A549 (cell line): ENCODE results near the gene CCDC27.

Experiments used
- EP300 ChIP-seq, 2 experiments: fragments of >200 bp; sonication (Bioruptor Twin); formaldehyde crosslinking; IDR thresholded peaks; 2 replicates in 1 of 2; 3 replicates in 1 of 2; pipeline ENCODE4 v1.6.1; 2016 to 2017
- HOXA7 ChIP-seq: fragments of 250-450 bp; sonication (Bioruptor Pico); IDR thresholded peaks from 2 replicates; pipeline ENCODE4 v1.5.0; 2020; ENCODE audit warnings: mild to moderate bottlenecking, moderate library complexity
- MAZ ChIP-seq: fragments of 150-350 bp; IDR thresholded peaks from 2 replicates; pipeline ENCODE4 v1.6.1; 2014; ENCODE audit warnings: antibody characterized with exemption, low read depth, low read length, borderline replicate concordance

DNA sequence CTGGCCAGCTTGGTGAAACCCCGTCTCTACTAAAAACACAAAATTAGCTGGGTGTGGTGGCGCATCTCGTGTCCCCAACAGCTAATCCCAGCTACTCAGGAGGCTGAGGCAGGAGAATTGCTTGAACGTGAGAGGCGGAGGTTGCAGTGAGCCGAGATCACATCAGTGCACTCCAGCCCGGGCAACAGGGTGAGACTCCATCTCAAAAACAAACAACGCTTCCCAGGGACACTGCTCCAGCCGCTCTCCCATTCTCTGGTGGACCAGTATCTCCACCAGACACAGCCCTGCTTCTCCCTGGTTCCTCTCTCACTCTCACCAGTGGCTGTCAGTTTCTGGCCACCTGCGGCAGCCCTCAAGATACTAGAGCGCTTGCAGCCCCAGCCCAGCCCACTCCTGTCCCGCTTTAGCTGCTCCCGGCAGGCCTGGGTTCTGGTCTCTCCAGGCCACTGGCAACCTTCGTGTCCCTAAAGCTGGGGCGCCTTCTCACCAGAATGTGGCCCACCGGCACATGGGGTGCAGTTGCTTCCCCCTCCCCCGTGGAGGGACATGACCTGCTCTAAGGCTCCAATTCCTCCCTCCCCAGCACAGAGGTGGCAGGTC, 65.0 kb downstream of the CCDC27 start:
- no peak for TF ChIP-seq MAZ
- no peak for TF ChIP-seq HOXA7
- no peak for TF ChIP-seq EP300 (IDR thresholded peaks at IDR 0.05)
